Breast epithelium (tissue), 4 donors: ENCODE measurements around the gene SYT2. TPM values are rescaled to one million over a fixed set of nuclear protein-coding genes. Genes with fewer than 3 reads are reported as not detected.

ENCODE experiments used
- DNase-seq, 2 donors: peaks; one replicate each; pipeline ENCODE4 v3.0.0-alpha.2; 2019; ENCODE audit warnings: low spot score in 2 of 2
- H3K27ac ChIP-seq, 2 donors: fragments of 200-600 bp; sonication (generic) in 1 of 2; one replicate each; pipeline ENCODE4 v1.5.1; 2016 to 2019; ENCODE audit warnings: mild to moderate bottlenecking in 1 of 2
- H3K27me3 ChIP-seq, 2 donors: fragments of 200-600 bp; sonication (generic) in 1 of 2; one replicate each; pipeline versions ENCODE4 v1.5.1 to v1.6.0; 2017 to 2019; ENCODE audit warnings: control low read depth in 1 of 2, mild to moderate bottlenecking in 1 of 2
- H3K36me3 ChIP-seq: fragments of 200-600 bp; one replicate; pipeline ENCODE4 v1.5.1; 2019
- H3K4me1 ChIP-seq, 2 donors: fragments of 200-600 bp; sonication (generic); one replicate each; pipeline ENCODE4 v1.5.1; 2016 to 2019; ENCODE audit warnings: control low read depth in 1 of 2
- H3K4me3 ChIP-seq, 3 donors: fragments of 200-600 bp; sonication (generic); 1 replicate in 2 of 3; 2 replicates in 1 of 3; pipeline ENCODE4 v1.5.1; 2016 to 2019; ENCODE audit warnings: mild to moderate bottlenecking in 3 of 3, moderate library complexity in 2 of 3
- H3K9me3 ChIP-seq, 2 donors: fragments of 200-600 bp; sonication (generic) in 1 of 2; one replicate each; pipeline ENCODE4 v1.5.1; 2016 to 2019; ENCODE audit warnings: control low read depth in 1 of 2
- CTCF ChIP-seq, 3 donors: fragments of 450-650 bp; IDR thresholded peaks; one replicate each; pipeline ENCODE4 v1.5.1; 2016 to 2017; ENCODE audit warnings: antibody characterized with exemption in 3 of 3, mild to moderate bottlenecking in 3 of 3, moderate library complexity in 3 of 3
- POLR2A ChIP-seq: fragments of 450-650 bp; IDR thresholded peaks from one replicate; pipeline ENCODE4 v1.6.1; 2016; ENCODE audit warnings: antibody characterized with exemption, mild to moderate bottlenecking, moderate library complexity
- POLR2AphosphoS5 ChIP-seq, 3 donors: sonication (generic); formaldehyde crosslinking; IDR thresholded peaks; one replicate each; pipeline ENCODE4 v1.6.1; 2017; ENCODE audit warnings: antibody characterized with exemption in 3 of 3
- intact Hi-C: fragments of 100-400 bp; cut with DNase I; formaldehyde crosslinking; loops from one replicate; pipeline ENCODE4 v1.15.1; 2023; ENCODE audit warnings: low total_unique reads
- total RNA-seq, 3 donors: library from RNA; depleted of rRNA; stranded (reverse); fragments of >200 nt; gene quantifications; one replicate each; pipeline ENCODE4 v1.1.0, GENCODE V29; 2016

Gene SYT2
- total RNA-seq, 3 donors from 2014 or later = under 0.01 to 0.15 (median under 0.01) TPM

GRCh38 chr1:202704601-202705000, 5.7 kb downstream of the SYT2 start:
- intact Hi-C loops = no loop called here
- TF ChIP-seq POLR2AphosphoS5 (IDR thresholded peaks at IDR 0.05) (no peak), CTCF (IDR thresholded peaks at IDR 0.05) (no peak), POLR2A (no peak)
- Histone ChIP-seq H3K27me3 (peaks cover 10 to 38% of the 10 kb centered on the region in 2 donors), H3K4me3 (no peak overlapping the region), H3K27ac (no peak overlapping the region), H3K9me3 (no peaks in the 10 kb centered on the region), H3K36me3 (no peaks in the 10 kb centered on the region), H3K4me1 (peaks cover 0 to 2% of the 10 kb centered on the region in 2 donors)
- DNase-seq = no peak

DNA sequence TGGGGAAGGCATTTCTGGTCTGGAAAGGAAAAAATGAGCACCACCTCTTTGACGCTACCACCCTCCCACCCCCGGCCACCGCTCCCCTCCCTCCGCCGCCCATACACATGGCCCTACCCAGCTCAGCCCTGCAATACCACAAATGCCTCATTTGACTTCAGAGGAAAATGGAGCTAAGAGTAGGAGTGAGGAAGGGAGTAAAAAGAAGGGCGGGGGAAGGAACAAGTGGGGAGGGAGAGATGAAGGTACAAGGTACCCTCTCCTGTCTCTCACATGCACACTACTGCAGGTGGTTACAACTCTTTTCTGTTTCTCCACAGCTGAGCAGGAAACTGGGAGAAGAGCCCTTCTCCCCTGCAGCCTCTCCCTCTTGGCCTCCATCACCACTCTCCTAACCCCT, 7.1 kb downstream of the SYT2 start:
- Histone ChIP-seq H3K4me1 (no peaks in the 10 kb centered on the region), H3K27me3 (peaks cover under 1 to 24% of the 10 kb centered on the region in 2 donors)
- intact Hi-C loops = no loop called here

DNA sequence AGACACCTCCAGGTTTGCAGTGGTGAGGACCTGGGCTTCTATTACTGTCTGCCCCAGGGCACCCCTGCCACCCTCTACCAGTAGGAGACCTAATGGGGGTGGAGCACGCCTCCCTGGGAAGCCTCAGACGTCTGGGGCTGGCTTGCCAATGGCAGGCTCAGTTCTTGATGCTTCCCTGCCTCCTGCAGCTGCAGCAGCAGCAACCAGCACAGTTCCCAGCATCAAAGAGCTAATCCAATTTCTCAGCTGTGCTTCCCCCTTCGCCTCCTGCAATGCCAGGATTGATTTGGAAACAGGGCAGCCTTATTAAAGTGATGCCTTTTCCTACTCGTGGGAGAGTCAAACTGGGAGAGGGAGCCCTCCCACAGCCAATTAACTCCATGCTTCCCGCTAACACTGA, 8.2 kb downstream of the SYT2 start:
- TF ChIP-seq POLR2AphosphoS5 (IDR thresholded peaks at IDR 0.05) (no peak), CTCF (IDR thresholded peaks at IDR 0.05) (no peak)
- intact Hi-C loops = no loop called here
- Histone ChIP-seq H3K4me3 (no peak overlapping the region), H3K9me3 (no peaks in the 10 kb centered on the region), H3K27ac (no peak overlapping the region), H3K27me3 (peaks cover 0 to 13% of the 10 kb centered on the region in 2 donors), H3K4me1 (no peaks in the 10 kb centered on the region), H3K36me3 (no peaks in the 10 kb centered on the region)
- DNase-seq = no peak

More for the DNA sequence above, 7.1 kb downstream of the SYT2 start:
- H3K9me3 ChIP-seq = no peaks in the 10 kb centered on the region
- no peak overlapping the region for H3K4me3 ChIP-seq
- H3K27ac ChIP-seq = no peak overlapping the region
- DNase-seq = no peak
- no peaks in the 10 kb centered on the region for H3K36me3 ChIP-seq
- TF ChIP-seq CTCF (IDR thresholded peaks at IDR 0.05) = no peak

- Histone ChIP-seq H3K4me3 (no peak overlapping the region), H3K27me3 (peaks cover 0 to 18% of the 10 kb centered on the region in 2 donors), H3K36me3 (no peaks in the 10 kb centered on the region), H3K9me3 (no peaks in the 10 kb centered on the region), H3K27ac (no peak overlapping the region), H3K4me1 (no peaks in the 10 kb centered on the region)
- intact Hi-C loops = no loop called here
- no peak for TF ChIP-seq POLR2AphosphoS5 (IDR thresholded peaks at IDR 0.05)
- DNase-seq = no peak
These were observed 9.1 kb downstream of the SYT2 start for GRCh38 chr1:202701200-202701599.

- Histone ChIP-seq H3K27me3 (peaks cover 0 to 29% of the 10 kb centered on the region in 2 donors), H3K27ac (no peak overlapping the region)
- intact Hi-C loops = no loop called here
These were observed 10.2 kb downstream of the SYT2 start for GRCh38 chr1:202700061-202700460.

More at GRCh38 chr1:202700061-202700460, 10.2 kb downstream of the SYT2 start:
- no peaks in the 10 kb centered on the region for H3K36me3 ChIP-seq
- no peak overlapping the region for H3K4me3 ChIP-seq
- no peaks in the 10 kb centered on the region for H3K9me3 ChIP-seq
- DNase-seq = no peak
- H3K4me1 ChIP-seq = no peaks in the 10 kb centered on the region
- TF ChIP-seq POLR2A = no peak
- no peak for TF ChIP-seq POLR2AphosphoS5 (IDR thresholded peaks at IDR 0.05)
- TF ChIP-seq CTCF (IDR thresholded peaks at IDR 0.05) = no peak
